HepG2 (cell line): Measurements from ENCODE around the gene PPM1H. TPM values are rescaled to one million over a fixed set of nuclear protein-coding genes. Genes with fewer than 3 reads are reported as not detected.

Experiments used
- ATAC-seq: fragments of 200-7000 bp; cut with Tn5 transposase; 3 replicates; pipeline ENCODE4 v1.9.1; 2020; ENCODE audit warnings: mild to moderate bottlenecking, moderate library complexity
- BruUV-seq: library from RNA; stranded (reverse); fragments of 400-500 nt; replicated peaks from 2 replicates; lab custom pipeline; 2021; lab: Mats Ljungman, UMichigan
- CTCF ChIA-PET: fragments of 300-600 bp; formaldehyde crosslinking; extraction: SDS; loops from one replicate; lab custom pipeline; 2021; ENCODE audit warnings: low total read pairs, inconsistent platforms, low intra/inter-chr PET ratio; lab: Yijun Ruan, JAX
- POLR2A ChIA-PET: fragments of 350-600 bp; sonication (Branson Sonifier 250); formaldehyde crosslinking; loops from one replicate; lab custom pipeline; 2020; ENCODE audit warnings: antibody characterized with exemption, inconsistent platforms; lab: Yijun Ruan, JAX
- DNase-seq: peaks from one replicate; pipeline ENCODE4 v3.0.0-alpha.2; 2015; ENCODE audit warnings: low spot score
- FAIRE-seq: peaks from 3 replicates; lab custom pipeline; 2011; peaks lifted over from hg19 to GRCh38; lab: Jason Lieb, UNC
- H2AFZ ChIP-seq: one replicate; pipeline ENCODE4 v1.6.1; 2011; ENCODE audit warnings: low read length, inconsistent platforms
- H3K27ac ChIP-seq: fragments of 300-600 bp; 3 replicates; pipeline ENCODE4 v1.8.0; 2011; ENCODE audit warnings: mixed run types, mild to moderate bottlenecking, mixed read lengths, low read length, inconsistent platforms; ENCODE audit not compliant: insufficient read depth; ENCODE audit errors: extremely low read length
- H3K27me3 ChIP-seq, 2 experiments: fragments of 200-600 bp in 1 of 2; 2 replicates in 1 of 2; 3 replicates in 1 of 2; pipeline versions ENCODE4 v1.6.0 to v1.8.0; 2011; ENCODE audit warnings: low read length in 2 of 2, mild to moderate bottlenecking in 2 of 2, moderate library complexity in 2 of 2, inconsistent platforms in 1 of 2; ENCODE audit not compliant: insufficient read depth in 2 of 2, control insufficient read depth in 1 of 2
- H3K36me3 ChIP-seq, 2 experiments: fragments of 200-600 bp in 1 of 2; replicated peaks in 1 of 2; 2 replicates in 1 of 2; 3 replicates in 1 of 2; pipeline versions ENCODE4 v1.5.1 to v1.8.0; 2011; ENCODE audit warnings: low read length in 2 of 2, inconsistent platforms in 1 of 2; ENCODE audit not compliant: insufficient read depth in 2 of 2, control insufficient read depth in 1 of 2
- H3K4me1 ChIP-seq: 2 replicates; pipeline ENCODE4 v1.5.1; 2012; ENCODE audit warnings: low read length, inconsistent platforms; ENCODE audit not compliant: insufficient read depth
- H3K4me2 ChIP-seq: 2 replicates; pipeline ENCODE4 v1.6.0; 2011; ENCODE audit warnings: low read depth, low read length, inconsistent platforms
- H3K4me3 ChIP-seq, 3 experiments: fragments of 200-600 bp in 1 of 3; sonication (generic), shearing (Covaris generic) in 1 of 3; replicated peaks in 1 of 3; 2 replicates each; pipeline ENCODE4 v1.5.1; 2011 to 2016; ENCODE audit warnings: low read length in 3 of 3, inconsistent platforms in 2 of 3, low read depth in 2 of 3, mild to moderate bottlenecking in 2 of 3, control low read depth in 1 of 3, mixed read lengths in 1 of 3; ENCODE audit not compliant: insufficient read depth in 1 of 3
- H3K79me2 ChIP-seq: one replicate; pipeline ENCODE4 v1.6.1; 2011; ENCODE audit warnings: low read length, inconsistent platforms; ENCODE audit not compliant: insufficient read depth
- H3K9ac ChIP-seq: 2 replicates; pipeline ENCODE4 v1.6.0; 2011; ENCODE audit warnings: mild to moderate bottlenecking, low read depth, low read length, inconsistent platforms; ENCODE audit not compliant: insufficient read depth
- H3K9me3 ChIP-seq: 2 replicates; pipeline ENCODE4 v1.5.1; 2012; ENCODE audit warnings: mild to moderate bottlenecking, low read length
- H4K20me1 ChIP-seq: 2 replicates; pipeline ENCODE4 v1.6.0; 2011; ENCODE audit warnings: inconsistent platforms, mild to moderate bottlenecking, low read length, moderate library complexity; ENCODE audit not compliant: insufficient read depth
- ARNTL ChIP-seq: sonication (generic); formaldehyde crosslinking; IDR thresholded peaks from 2 replicates; pipeline ENCODE4 v1.4.0; 2020; ENCODE audit warnings: mild to moderate bottlenecking, missing genetic modification reagents
- IRF1 ChIP-seq: sonication (generic); formaldehyde crosslinking; IDR thresholded peaks from 2 replicates; pipeline ENCODE4 v1.4.0; 2020; ENCODE audit warnings: low read depth, mild to moderate bottlenecking, missing genetic modification reagents
- JARID2 ChIP-seq: sonication (generic); formaldehyde crosslinking; IDR thresholded peaks from 2 replicates; pipeline ENCODE4 v1.8.1; 2023; ENCODE audit warnings: missing genetic modification reagents, inconsistent platforms; ENCODE audit not compliant: insufficient replicate concordance
- KDM5B ChIP-seq: sonication (generic); formaldehyde crosslinking; IDR thresholded peaks from 2 replicates; pipeline ENCODE4 v1.4.0; 2020; ENCODE audit warnings: missing genetic modification reagents, mild to moderate bottlenecking, borderline replicate concordance
- SIX1 ChIP-seq: sonication (generic); formaldehyde crosslinking; IDR thresholded peaks from 2 replicates; pipeline ENCODE4 v1.4.0; 2020; ENCODE audit warnings: missing genetic modification reagents, borderline replicate concordance
- TARDBP ChIP-seq: sonication (generic); formaldehyde crosslinking; IDR thresholded peaks from 2 replicates; pipeline ENCODE4 v1.8.0; 2022; ENCODE audit warnings: mild to moderate bottlenecking, missing genetic modification reagents
- TBX3 ChIP-seq: fragments of 450-650 bp; IDR thresholded peaks from 2 replicates; pipeline ENCODE4 v1.6.1; 2017; ENCODE audit warnings: antibody characterized with exemption, mild to moderate bottlenecking, inconsistent platforms, borderline replicate concordance
- TIGD3 ChIP-seq: sonication (generic); formaldehyde crosslinking; IDR thresholded peaks from 2 replicates; pipeline ENCODE4 v1.5.1; 2020; ENCODE audit warnings: mild to moderate bottlenecking, missing genetic modification reagents, borderline replicate concordance
- ZBTB14 ChIP-seq: sonication (generic); formaldehyde crosslinking; IDR thresholded peaks from 2 replicates; pipeline ENCODE4 v1.4.0; 2020; ENCODE audit warnings: missing genetic modification reagents
- ZFP36L2 ChIP-seq: sonication (generic); formaldehyde crosslinking; IDR thresholded peaks from 2 replicates; pipeline ENCODE4 v1.4.0; 2020; ENCODE audit warnings: missing genetic modification reagents
- ZMYM3 ChIP-seq: sonication (generic); formaldehyde crosslinking; IDR thresholded peaks from 2 replicates; pipeline ENCODE4 v1.5.1; 2020; ENCODE audit warnings: mild to moderate bottlenecking, missing genetic modification reagents
- ZNF432 ChIP-seq: sonication (generic); formaldehyde crosslinking; IDR thresholded peaks from 2 replicates; pipeline ENCODE4 v1.5.0; 2020; ENCODE audit warnings: missing genetic modification reagents, mild to moderate bottlenecking, borderline replicate concordance
- ZNF629 ChIP-seq: sonication (generic); formaldehyde crosslinking; conservative IDR thresholded peaks from 2 replicates; pipeline ENCODE4 v1.5.0; 2020; ENCODE audit warnings: missing genetic modification reagents
- ZNF749 ChIP-seq: sonication (generic); formaldehyde crosslinking; IDR thresholded peaks from 2 replicates; pipeline ENCODE4 v1.8.0; 2022; ENCODE audit warnings: mild to moderate bottlenecking, missing genetic modification reagents, moderate library complexity, borderline replicate concordance
- WGBS: methylation state at CpG from one replicate; pipeline ENCODE4 v1.1.6; 2017; ENCODE audit warnings: low lambda C conversion rate; 5-methylcytosine and 5-hydroxymethylcytosine counted together
- in situ Hi-C: cut with HindIII; loops from 2 replicates; pipeline ENCODE4 v1.10.0; 2017; ENCODE audit warnings: low pct_unique_long_range_greater_than_20kb; ENCODE audit not compliant: extremely low pct_ligation_motif_present
- intact Hi-C: fragments of 100-400 bp; cut with micrococcal nuclease; formaldehyde crosslinking; loops from one replicate; pipeline ENCODE4 v1.10.0; 2022; ENCODE audit not compliant: unreplicated experiment
- polyA plus RNA-seq, 8 experiments: library from polyadenylated mRNA; depleted of rRNA in 3 of 8; stranded (reverse) in 7 of 8; unstranded in 1 of 8; fragments of >200 nt; fragmentation: Illumina TruSeq in 4 of 8; extraction: Trizol in 4 of 8; gene quantifications; 2 replicates each; pipeline versions ENCODE4 v1.2.1 to v1.2.3, GENCODE V29; 2011 to 2016; ENCODE audit warnings: low read depth in 4 of 8, missing spikeins in 1 of 8, mixed read lengths in 1 of 8; ENCODE audit not compliant: insufficient read depth in 1 of 8
- total RNA-seq, 5 experiments: library from RNA; depleted of rRNA; stranded (reverse); fragments of >200 nt; fragmentation: Illumina TruSeq; extraction: Trizol; gene quantifications; 2 replicates each; pipeline ENCODE4 v1.2.3, GENCODE V29; 2016; ENCODE audit warnings: low read depth in 1 of 5

The PPM1H gene
- total and polyA plus RNA-seq, 2 of the 13 experiments (the other 11 are each of a cell fraction or from before 2014, with no cell fraction given), result 29.1 to 38.1 TPM

GRCh38 chr12:62716037-62716436, 218.9 kb downstream of the PPM1H start:
- H3K27ac ChIP-seq, result no peak overlapping the region
- no peak overlapping the region for H3K9ac ChIP-seq
- no peaks in the 10 kb centered on the region for H3K4me1 ChIP-seq
- CTCF ChIA-PET, result no interaction called here
- intact Hi-C loops, result no loop called here
- in situ Hi-C loops, result no loop called here
- POLR2A ChIA-PET, result no interaction called here
- no peak overlapping the region for H3K4me2 ChIP-seq
- FAIRE-seq (no peak), ATAC-seq (no peak), DNase-seq (no peak)
- H2AFZ ChIP-seq, result no peak overlapping the region
- no peak overlapping the region for H3K4me3 ChIP-seq
- 97% methylated on average over 3 of the region's 3 CpGs for WGBS
- no peaks in the 10 kb centered on the region for H4K20me1 ChIP-seq
- TF ChIP-seq ARNTL (no peak), ZMYM3 (CRISPR knock-in tag) (no peak), ZNF629 (CRISPR knock-in tag) (peak; percentile 84)
- BruUV-seq, result no TSS peak
- H3K79me2 ChIP-seq, result no peaks in the 10 kb centered on the region
- H3K9me3 ChIP-seq, result no peaks in the 10 kb centered on the region
- no peaks in the 10 kb centered on the region for H3K27me3 ChIP-seq
- peaks cover 33 to 91% of the 10 kb centered on the region in 2 experiments for H3K36me3 ChIP-seq

GRCh38 chr12:62714774-62715721, 219.9 kb downstream of the PPM1H start:
- no peak overlapping the region for H3K4me3 ChIP-seq
- POLR2A ChIA-PET, result no interaction called here
- no peaks in the 10 kb centered on the region for H3K4me1 ChIP-seq
- no peaks in the 10 kb centered on the region for H3K79me2 ChIP-seq
- FAIRE-seq (no peak), DNase-seq (no peak), ATAC-seq (no peak)
- H3K4me2 ChIP-seq, result no peak overlapping the region
- no TSS peak for BruUV-seq
- H3K27me3 ChIP-seq, result no peaks in the 10 kb centered on the region
- no peak overlapping the region for H3K27ac ChIP-seq
- intact Hi-C loops, result no loop called here
- no peak overlapping the region for H3K9ac ChIP-seq
- H4K20me1 ChIP-seq, result no peaks in the 10 kb centered on the region
- no peaks in the 10 kb centered on the region for H3K9me3 ChIP-seq
- H2AFZ ChIP-seq, result no peak overlapping the region
- in situ Hi-C loops, result no loop called here
- 97% methylated on average over 11 of the region's 14 CpGs for WGBS
- H3K36me3 ChIP-seq, result peaks cover 34 to 89% of the 10 kb centered on the region in 2 experiments
- CTCF ChIA-PET, result no interaction called here
- no peak for TF ChIP-seq IRF1 (CRISPR knock-in tag)
- TF ChIP-seq ZBTB14 (CRISPR knock-in tag), result no peak
- no peak for TF ChIP-seq ZFP36L2
- no peak for TF ChIP-seq TIGD3
- no peak for TF ChIP-seq KDM5B (CRISPR knock-in tag)
- TF ChIP-seq JARID2 (CRISPR knock-in tag), result no peak
- no peak for TF ChIP-seq TBX3
- no peak for TF ChIP-seq ZNF749 (CRISPR knock-in tag)
- no peak for TF ChIP-seq TARDBP (CRISPR knock-in tag)
- TF ChIP-seq SIX1, result no peak
- TF ChIP-seq ZNF432 (CRISPR knock-in tag), result no peak
